ENCODE results near the gene PARK7. TPM values are rescaled to one million over a fixed set of nuclear protein-coding genes. Genes with fewer than 3 reads are reported as not detected.
A peak's percentile ranks its signal among the peaks of the same experiment; 100 is the strongest.

PARK7 gene
- total RNA-seq, 1 experiment from 2014 or later, result 370 TPM

GRCh38 chr1:8018492-8019228, 57.1 kb downstream of the PARK7 start:
- RAD21 ChIA-PET (ENCODE audit: low non-redundant PET in 1 of 2, low total read pairs in 2 of 2, uncharacterized antibody in 2 of 2, unreplicated experiment in 2 of 2), result no interaction called here
- CTCF ChIA-PET, result interaction anchor here (0.8 kb wide), 1 partner anchor 295 kb away, joined by 4 read pairs; no protein-coding TSS in a partner anchor
- no peak for DNase-seq (ENCODE audit: low read depth, low spot score)
- intact Hi-C loops (cut with micrococcal nuclease), result no loop called here
- peaks cover 96% of the 10 kb centered on the region for H4K20me1 ChIP-seq (ENCODE audit: insufficient read depth)
- TF ChIP-seq POLR2AphosphoS5 (IDR thresholded peaks at IDR 0.05; ENCODE audit: low read depth, low read length), result peak; percentile 94
- TF ChIP-seq SP1 (IDR thresholded peaks at IDR 0.05; ENCODE audit: low read depth), result no peak
- H3K9me3 ChIP-seq (ENCODE audit: control insufficient read depth in 1 of 2, insufficient read depth in 1 of 2, low read depth in 1 of 2, low read length in 2 of 2), result no peaks in the 10 kb centered on the region
- peak overlapping the region; percentile 95 for H3K4me2 ChIP-seq (ENCODE audit: low read length)
- peaks cover 100% of the 10 kb centered on the region for H3K79me2 ChIP-seq (ENCODE audit: insufficient read depth, low read length)
- POLR2A ChIA-PET, result interaction anchor here (0.7 to 1.5 kb wide), 6 partner anchors 41 to 295 kb away, joined by 3 to 6 read pairs (median 4); no protein-coding TSS in a partner anchor
- peaks cover 85 to 99% of the 10 kb centered on the region in 2 experiments for H3K4me1 ChIP-seq (ENCODE audit: control insufficient read depth in 1 of 2, insufficient read depth in 2 of 2, low read length in 2 of 2)
- no peaks in the 10 kb centered on the region for H3K27me3 ChIP-seq (ENCODE audit: insufficient read depth, low read length)
- peak overlapping the region; percentile 99; the same call in 1 of the 2 replicates for H3K27ac ChIP-seq (ENCODE audit: low read depth, low read length)
- no peak for ATAC-seq
- no TSS peak for BruUV-seq (replicated peaks)
- no peak overlapping the region for H2AFZ ChIP-seq (ENCODE audit: low read depth, low read length, poor library complexity, severe bottlenecking)
- H3K9ac ChIP-seq (ENCODE audit: low read length), result peak overlapping the region; percentile 91
- H3K4me3 ChIP-seq (replicated peaks in 1 of 2; ENCODE audit: low read depth in 1 of 2, low read length in 2 of 2), result no peak overlapping the region
- no peaks in the 10 kb centered on the region for H3K9me2 ChIP-seq (ENCODE audit: insufficient read depth)
- peaks cover 32 to 70% of the 10 kb centered on the region in 2 experiments for H3K36me3 ChIP-seq (ENCODE audit: control insufficient read depth in 1 of 2, insufficient read depth in 2 of 2, low read length in 2 of 2)

GRCh38 chr1:8019229-8019620, 57.7 kb downstream of the PARK7 start:
- ChIA-PET POLR2A (interaction anchor here (0.7 to 1.5 kb wide), 6 partner anchors 21 to 295 kb away, joined by 3 to 6 read pairs (median 4); no protein-coding TSS in a partner anchor), RAD21 (ENCODE audit: low non-redundant PET in 1 of 2, low total read pairs in 2 of 2, uncharacterized antibody in 2 of 2, unreplicated experiment in 2 of 2) (no interaction called here), CTCF (no interaction called here)
- Histone ChIP-seq H2AFZ (ENCODE audit: low read depth, low read length, poor library complexity, severe bottlenecking) (no peak overlapping the region), H3K4me2 (ENCODE audit: low read length) (peak overlapping the region; percentile 95), H3K9me3 (ENCODE audit: control insufficient read depth in 1 of 2, insufficient read depth in 1 of 2, low read depth in 1 of 2, low read length in 2 of 2) (no peaks in the 10 kb centered on the region), H3K27me3 (ENCODE audit: insufficient read depth, low read length) (no peaks in the 10 kb centered on the region), H3K27ac (ENCODE audit: low read depth, low read length) (peak overlapping the region; percentile 99), H3K9ac (ENCODE audit: low read length) (peak overlapping the region; percentile 91), H3K4me3 (replicated peaks in 1 of 2; ENCODE audit: low read depth in 1 of 2, low read length in 2 of 2) (no peak overlapping the region), H3K9me2 (ENCODE audit: insufficient read depth) (no peaks in the 10 kb centered on the region), H3K79me2 (ENCODE audit: insufficient read depth, low read length) (peaks cover 100% of the 10 kb centered on the region), H4K20me1 (ENCODE audit: insufficient read depth) (peaks cover 96% of the 10 kb centered on the region), H3K36me3 (ENCODE audit: control insufficient read depth in 1 of 2, insufficient read depth in 2 of 2, low read length in 2 of 2) (peaks cover 33 to 70% of the 10 kb centered on the region in 2 experiments), H3K4me1 (ENCODE audit: control insufficient read depth in 1 of 2, insufficient read depth in 2 of 2, low read length in 2 of 2) (peaks cover 90 to 99% of the 10 kb centered on the region in 2 experiments)
- intact Hi-C loops (cut with micrococcal nuclease), result no loop called here
- no TSS peak for BruUV-seq (replicated peaks)
- no peak for TF ChIP-seq ZNF274 (IDR thresholded peaks at IDR 0.05; ENCODE audit: low read depth, low read length)
- DNase-seq (ENCODE audit: low read depth, low spot score) (no peak), ATAC-seq (no peak)
